ENCODE results near the gene SORCS2.

SORCS2 gene

DNA sequence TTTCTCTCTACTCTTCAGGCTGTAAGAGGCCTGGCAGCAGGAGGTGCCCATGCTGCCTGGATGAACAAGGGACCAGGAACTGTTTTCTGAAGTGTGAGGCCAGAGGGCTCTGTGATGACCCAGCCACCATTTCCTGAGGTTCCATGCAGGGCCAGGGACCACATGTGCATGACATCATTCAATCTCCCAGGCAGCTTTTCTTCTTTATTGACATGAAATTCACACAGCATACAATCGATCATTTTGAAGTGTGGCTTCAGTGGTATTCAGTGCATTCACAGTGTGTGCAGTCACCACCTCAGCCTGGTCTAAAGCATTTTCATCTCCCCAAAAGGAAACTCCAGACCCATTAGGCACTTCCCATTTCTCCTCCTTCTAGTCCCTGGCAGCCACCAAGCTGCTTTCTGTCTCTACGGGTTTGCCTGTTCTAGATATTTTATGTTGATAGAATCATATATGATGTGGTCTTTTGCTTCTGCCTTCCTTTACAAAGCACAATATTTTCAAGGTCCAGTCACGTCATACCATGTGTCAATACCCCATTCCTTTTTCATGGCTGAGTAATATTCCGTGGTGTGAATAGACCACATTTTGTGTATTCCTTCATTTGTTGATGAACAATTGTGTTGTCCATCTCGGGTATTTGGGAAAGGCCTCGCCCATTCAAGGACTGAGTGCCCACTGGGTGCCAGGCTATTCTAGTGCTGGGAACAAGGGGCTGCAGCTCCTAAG, 149.3 kb downstream of the SORCS2 start:
- DNase-seq: no peak

DNA sequence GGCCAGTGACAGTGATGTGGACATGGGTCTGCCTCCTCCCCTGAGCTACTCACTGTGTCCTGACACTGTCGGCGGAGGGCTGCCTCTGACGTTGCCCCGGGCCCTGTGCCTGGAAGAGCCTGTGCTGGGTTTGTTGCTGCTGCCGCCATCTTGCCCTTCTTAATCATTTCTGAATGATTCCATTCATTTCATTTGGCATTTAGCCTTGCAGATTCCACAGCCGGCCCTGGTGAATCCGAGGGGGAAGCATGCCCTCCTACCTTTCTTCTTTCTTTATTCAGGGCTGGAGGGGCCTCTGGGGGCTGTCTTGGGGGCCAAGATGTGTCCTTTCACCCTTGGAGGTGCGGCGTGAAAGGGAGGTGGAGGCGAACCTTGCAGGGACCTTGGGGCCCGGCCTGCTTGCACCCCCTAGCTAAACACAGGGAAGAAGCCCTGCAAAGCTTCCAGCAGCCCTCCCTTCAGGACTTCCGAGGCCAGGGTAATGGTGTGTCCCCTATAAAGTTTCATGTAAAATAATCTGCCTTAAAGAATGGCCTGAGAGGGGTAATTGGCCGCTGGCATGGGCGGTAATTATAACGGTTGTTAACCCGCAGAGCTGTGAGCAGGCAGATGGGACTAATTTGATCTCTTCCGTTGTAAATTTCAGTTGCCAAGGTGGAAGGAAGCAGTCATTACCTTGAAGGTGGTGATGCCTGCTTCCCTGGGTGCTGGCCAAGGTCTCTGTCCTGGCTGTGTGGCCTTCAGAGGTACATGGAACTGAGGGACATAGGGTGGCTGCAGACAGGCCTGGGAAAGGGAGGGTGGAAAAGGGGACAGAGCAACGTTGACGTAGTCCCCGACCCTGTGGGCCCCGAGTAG, 150.1 kb downstream of the SORCS2 start:
- no peak for DNase-seq

DNA sequence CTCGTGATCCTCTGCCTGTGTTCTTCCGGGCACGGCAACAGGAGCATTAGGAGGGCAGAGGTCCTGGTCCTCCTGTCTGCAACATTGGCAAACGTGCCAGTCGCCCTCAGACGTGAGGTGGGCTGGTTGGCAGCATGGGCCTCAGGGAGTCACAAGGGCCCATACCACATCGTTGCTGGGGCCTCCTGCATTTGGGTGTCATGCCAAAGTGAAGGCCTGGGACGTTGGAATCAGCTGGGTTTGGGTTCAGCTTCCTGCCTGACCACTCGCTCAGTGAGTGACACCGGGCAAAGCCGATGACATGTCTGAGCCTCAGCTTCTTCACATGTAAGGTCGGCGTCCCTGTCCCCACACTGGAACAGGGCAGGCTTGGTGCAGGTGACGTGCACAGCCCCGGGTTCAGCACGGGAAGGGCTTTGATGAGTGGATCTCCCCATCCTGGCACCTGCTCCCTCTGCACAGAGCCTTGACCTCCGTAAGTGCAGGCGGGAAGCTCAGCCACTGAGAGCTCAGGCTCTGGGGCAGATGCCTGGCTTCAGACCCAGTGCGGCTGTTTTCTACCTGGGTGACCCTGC, 150.8 kb downstream of the SORCS2 start:
- no peak for DNase-seq

DNA sequence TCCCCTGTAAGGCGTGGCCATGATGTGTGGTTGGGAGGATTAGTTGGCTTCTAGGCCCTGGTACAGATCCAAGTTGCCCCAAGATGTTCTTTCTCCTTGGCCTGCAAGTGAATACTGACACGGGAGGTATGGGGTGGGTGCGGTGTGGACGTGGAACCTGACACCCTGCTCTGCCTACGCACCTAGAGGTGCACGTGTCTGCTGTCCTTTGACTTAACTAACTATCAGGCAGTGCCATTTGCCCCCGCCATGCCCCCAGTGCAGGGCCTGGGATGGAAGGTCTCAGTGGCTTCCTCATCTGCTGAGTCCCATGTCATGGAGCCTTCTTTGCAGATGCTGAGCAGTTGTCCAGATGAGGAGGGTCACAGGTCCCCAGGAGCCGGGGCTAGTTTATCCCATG, 151.6 kb downstream of the SORCS2 start:
- DNase-seq: no peak

DNA sequence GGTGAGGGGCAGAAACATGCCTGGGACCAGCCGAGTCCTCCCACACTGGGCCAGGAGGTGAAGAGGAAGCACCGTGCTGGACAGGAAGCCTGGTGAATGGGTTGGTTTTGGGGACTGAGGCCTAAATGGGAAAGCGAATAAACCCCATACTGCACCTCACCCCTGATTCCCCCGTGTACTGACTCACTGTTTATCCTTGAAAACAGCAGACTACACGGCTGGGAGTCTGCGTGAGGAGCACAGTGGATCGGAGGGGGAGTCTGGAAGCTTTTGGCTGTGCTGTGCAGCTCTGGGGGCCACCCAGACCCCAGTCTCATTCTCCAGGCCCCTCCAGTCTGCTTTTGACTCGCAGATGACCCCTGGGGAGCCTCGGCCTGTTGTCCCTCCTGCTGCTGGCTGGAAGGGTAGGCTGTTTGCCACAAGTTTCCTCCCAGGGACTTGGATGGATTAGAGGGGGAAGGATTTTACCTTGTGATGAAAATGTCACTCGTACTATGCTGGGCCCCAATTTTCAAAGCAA, 152.4 kb downstream of the SORCS2 start:
- no peak for DNase-seq

DNA sequence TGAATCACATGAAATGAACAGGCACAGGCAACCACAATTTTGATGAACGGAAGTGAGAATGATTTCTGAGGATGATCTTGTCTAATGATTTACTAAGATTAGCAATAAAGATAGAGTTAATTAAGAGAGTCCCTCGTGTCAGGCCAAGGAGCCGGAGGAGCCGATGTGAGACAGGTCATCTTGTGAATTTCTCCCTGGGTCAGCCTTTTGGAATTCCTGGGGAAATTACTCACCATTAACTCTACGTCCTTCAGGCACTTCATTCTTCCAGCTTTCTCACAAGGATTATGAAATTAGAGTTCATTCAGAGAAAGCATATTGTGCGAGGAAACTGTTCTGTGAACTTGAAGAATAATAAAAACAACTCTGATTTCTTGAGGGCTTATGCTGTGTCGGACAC, 155.6 kb downstream of the SORCS2 start:
- no peak for DNase-seq

DNA sequence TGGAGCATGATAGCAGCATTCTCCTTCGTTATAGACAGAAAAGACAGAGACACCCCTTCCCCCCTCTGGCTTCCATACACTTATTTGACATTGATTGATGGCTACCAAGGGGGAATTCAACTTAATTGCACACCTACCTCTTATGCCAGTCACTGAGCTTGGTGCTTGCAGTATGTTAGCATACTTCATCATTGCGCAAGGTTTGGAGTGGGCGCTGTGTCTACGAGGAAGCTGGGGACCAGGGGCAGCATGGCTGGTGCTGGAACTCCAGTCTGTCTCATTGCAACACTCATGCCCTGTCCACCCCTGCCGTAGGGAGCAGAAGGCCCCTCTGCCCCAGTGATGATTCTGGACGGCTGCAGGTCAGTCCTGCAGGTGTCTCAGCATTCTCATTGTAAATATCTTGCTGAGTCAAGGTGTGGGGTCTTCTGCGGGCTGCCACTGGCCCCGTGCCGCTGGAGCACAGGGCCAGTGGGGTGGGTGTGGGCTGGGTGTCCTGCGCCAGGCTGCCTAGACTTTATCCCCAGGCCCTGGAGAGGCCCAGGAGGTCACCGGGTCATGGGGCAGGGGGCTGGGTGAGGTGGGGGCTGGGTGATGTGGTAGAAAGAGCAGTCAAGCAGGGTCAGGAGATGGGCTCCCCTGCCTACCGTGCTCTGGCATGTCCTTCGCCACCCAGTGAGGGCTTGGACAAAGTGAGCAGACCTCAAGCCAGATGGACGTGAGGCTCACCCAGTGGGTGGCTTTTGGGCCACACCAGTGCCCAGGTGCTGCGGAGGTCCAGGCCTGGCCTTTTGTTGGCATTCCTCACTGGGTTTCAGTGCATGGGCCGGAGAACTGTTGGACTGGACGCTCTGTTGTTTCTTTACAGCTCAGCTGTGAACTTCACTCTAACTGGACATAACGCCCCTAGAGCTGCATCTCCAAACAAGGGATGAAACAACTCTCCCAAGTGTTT, 156.9 kb downstream of the SORCS2 start:
- no peak for DNase-seq

DNA sequence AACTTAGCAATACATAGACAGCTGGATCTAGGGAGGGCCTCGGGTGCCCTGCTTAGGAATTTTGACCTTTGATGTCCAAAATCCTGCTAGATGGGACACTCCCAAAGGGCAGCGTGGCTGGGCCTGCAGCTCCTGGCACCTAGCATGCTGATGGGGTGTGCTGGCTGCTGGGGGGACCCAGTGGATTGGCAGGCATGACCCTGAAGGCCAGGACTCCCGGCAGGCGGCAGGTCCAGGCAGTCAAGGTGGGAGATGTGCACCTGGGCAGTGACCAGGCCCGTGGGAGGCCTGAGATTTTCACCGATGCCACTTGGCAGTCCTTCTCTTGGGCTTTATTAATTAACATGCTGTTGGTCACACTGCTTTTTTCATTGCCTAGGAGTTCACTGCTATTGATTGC, 158.1 kb downstream of the SORCS2 start:
- no peak for DNase-seq

DNA sequence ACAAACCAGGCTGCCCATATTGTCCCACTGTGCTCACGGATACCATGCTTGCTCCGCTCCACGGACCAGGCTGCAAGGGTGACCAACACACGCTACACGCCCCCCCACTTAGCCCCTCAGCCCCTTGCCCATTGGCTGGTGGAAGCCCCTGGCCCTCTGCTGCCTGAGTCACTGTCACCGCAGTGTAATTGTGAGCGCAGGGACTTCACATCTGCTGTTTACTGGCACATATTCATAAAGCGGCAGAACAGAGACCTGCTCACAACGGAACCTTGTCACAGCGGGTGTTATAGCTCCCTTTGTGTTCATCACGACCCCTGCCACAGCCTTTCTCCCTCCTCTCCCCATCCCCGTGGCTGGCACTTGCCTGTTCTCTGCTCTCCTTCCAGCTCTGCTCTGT, 158.7 kb downstream of the SORCS2 start:
- no peak for DNase-seq

DNA sequence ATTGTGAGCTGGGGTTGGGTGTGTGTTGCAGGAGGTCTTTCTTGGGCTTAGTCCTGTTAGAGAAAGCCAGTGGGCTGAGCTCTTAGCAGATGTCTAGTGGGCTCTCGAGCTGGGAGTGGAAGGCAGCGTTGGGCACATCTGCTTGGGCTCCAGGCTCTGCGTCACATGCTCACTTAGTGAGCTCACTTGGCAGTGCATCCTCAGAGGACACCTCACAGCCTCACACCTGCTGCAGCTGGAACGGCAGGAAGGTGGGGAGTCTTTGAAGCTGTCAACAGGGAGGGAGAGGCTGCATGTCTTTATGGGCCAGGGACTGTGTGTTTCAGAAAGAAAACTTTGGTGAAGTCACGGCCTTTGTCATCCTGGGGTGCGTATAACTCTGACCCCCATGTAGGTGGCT, 160.1 kb downstream of the SORCS2 start:
- no peak for DNase-seq

DNA sequence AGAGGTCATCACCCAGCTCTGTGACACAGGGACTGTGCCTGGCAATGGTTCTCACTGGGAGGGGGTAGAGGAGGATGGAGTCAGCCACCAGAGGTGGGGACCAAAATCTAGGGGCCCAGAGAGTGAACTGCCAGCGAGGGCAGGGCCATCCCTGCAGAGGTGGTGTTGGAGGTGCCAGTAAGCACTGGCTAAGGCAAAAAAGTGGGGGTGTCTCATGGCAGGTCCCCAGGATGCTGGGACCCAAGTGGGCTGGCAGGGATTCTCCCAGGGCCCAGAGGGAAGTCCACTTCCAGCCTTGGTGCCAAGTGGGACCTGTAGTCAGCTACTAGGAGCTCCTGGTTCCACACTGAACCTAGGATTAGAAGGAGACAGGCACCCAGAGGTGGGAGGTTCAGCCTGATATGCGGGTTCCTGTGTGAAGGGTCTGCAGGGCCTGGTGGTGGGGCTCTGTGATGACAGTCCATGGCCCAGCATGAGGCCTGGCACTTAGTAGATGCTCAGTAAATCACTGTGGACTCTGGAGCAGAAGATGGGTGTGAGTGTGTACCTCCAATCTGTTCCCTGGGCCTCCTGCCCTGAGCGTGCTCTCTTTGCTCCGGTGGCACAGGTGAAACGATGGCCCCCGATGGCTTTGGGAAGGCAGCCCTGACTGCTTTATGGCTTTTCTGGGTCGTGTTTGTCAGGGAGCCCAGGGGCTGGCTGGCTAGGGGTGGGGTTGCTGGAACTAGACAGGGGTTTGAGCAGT, 160.9 kb downstream of the SORCS2 start:
- no peak for DNase-seq

DNA sequence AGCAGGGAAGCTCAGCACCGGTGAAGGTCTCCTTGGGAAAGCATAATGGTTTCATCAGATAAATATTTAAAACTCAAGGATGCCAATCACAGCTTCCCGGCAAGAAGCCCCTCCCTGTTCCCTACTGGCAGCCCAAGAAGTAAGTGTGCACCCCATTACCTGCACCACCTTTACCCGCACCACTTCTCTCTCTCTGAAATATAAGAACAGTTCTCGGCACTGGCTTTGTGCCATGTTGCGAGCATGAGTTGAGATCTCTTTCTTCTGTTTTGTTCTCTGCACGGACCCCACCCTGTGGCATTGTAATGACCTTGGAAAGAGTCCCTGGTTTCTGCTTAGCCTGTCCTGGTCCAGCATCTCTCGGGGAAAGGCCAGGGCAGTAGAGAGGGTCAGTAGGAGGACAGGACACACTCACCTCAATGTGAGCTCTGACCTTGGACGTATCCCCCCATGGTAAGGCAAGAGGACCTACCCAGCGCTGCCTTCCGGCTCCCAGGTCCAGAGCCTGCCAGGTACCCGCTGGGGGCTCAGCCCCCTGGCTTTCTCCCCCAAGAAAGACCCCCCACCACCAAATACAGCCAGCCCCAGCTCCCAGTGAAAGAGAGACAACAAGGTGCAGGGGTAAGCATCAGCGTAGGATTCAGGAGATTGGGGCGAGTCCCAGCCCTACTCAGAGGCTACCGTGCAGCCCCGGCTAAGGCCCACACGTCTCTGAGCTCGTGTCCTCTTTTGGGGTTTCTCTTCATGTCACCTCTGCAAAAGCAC, 161.7 kb downstream of the SORCS2 start:
- DNase-seq: no peak

DNA sequence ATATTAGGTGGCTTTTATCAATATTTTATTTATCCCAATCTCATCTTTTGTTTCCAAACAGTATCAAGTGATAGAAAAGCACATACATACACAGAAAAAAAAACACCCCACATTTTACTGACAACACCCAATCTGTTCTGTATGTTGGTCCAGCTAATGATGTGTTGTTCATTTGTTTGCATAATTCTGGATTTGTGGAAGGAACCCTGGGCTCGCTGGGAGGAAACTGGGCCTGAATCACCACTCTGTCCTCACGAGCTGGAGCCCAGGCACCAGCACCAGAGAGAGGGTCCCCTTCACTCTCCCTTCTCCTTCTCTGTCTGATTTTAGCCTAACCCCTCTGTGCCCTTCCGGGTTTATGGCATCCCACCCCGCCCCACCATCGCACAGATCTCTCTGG, 162.6 kb downstream of the SORCS2 start:
- no peak for DNase-seq

DNA sequence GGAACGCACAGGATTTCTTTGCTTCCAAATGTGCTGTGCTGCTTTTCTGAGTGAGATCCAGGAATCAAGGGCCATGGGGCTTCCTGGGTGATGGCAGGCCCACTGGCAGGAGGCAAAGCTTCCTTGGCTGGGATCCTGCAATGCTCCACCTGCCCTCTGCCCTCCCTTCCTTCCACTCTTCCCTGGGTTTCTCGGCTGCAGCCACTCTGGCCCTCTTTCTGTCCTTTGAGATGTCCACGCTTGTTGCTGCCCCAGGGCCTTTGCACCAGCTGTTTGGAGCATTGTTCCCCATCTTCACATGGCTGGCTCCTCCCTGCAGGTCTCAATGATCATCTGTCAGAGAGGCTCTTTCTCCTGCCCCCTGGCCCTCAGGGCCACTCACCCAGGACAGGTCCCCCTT, 163.5 kb downstream of the SORCS2 start:
- no peak for DNase-seq

DNA sequence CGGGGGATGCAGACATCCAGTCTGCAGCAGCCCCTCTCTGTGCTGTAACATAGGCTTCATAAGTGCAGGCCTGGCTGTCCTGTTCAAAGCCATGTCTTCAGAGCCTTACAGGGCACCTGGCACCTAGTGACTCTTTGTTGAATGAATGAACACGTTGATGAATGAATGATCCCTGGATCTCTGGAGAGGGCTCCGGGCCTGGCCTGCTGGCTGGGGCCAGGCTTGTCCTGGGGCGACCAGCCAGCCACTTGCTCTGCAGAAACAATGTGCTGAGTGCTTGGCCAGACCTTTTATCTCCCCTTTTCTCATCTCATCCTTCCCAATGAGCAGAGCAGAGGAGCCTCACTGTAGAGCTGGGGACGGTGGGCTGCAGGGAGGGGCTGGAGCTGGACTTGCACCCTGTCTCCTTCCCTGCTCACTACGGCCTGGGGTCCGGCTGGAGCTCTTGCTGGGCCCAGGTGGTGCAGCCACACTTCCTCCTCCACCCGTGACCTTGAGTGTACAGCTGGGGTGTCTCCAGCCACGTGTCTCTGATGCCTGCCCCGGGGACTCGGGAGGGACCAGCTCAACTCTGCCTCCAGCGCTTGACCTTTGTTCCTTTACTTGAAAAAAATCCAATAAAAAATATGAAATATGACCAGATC, 164.5 kb downstream of the SORCS2 start:
- no peak for DNase-seq

DNA sequence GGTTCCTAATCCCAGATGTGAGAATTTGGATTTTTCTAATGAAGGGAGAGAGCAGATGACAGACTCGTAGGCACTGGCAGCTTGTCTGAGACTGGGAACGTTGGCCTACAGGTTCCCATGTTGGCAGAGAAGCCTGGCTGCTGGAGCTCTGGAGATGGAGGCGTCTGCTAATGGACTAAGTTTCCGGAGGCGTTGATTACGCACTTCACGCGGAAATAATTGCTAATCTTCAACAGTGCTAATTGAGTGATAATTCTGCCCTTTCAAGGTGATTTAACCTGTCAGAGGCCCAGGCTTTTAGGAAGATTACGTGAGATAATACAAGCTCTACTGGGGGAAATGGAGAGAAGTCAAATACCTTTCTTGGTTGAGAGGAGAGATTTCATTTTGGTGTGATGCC, 165.0 kb downstream of the SORCS2 start:
- no peak for DNase-seq

DNA sequence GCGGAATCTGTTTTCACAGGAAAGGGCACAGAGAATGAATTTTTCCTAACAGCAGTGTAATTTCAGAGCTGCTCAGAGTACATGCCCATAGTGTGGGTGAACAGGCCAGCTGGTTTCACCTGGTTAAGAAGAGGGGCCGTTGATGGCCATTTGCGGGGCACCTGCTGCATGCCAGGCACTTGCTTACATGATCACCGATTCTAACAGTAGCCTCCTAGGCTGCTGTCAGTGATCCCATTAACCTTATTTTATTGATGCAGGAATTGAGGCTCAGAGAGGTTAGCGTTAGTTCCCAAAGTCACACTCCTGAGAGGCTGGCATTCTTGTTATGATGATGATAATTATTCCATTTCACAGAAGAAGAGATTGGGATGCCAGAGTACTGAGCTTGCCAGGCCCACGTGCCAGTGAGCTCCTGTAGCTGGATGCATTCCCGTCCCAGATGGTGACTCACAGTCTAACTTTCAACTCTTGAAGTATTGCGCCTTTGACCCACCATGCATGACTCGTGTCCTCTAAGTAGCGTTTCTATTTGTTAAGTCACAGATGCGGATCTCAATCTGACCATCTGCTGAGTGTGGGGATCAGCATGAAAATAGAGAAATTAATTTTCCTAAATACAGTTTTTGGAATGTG, 165.9 kb downstream of the SORCS2 start:
- DNase-seq: no peak

DNA sequence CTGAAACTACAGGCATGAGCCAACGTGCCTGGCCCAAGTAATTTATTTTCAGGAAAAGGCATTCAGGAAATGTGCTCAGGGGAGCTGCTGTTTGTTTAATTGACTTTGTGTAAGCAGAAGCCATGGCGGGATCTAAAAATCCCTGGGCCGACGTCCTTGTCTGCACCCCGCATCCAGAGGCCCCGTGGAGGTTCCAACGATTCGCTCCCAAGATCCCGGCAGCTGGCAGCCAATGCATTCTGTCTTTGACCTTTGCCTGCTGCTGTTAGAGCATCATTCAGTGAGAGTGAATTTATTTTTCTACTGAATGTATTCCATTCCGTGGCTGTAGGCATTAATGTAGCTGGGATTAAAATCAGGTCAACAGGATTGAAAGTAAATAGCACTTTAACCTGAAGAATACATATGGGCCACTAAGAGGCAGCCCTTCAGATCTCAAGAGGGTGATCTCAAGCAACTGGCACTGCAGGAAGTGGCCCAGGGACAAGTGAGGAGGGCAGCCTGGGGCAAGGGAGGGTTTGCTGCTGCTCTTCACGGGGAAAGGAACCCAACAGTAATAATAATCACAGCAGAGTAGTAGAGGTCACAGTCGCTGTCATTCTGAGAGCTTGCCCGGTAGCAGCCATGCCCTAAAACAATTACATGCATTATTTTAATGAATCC, 167.2 kb downstream of the SORCS2 start:
- DNase-seq: no peak

DNA sequence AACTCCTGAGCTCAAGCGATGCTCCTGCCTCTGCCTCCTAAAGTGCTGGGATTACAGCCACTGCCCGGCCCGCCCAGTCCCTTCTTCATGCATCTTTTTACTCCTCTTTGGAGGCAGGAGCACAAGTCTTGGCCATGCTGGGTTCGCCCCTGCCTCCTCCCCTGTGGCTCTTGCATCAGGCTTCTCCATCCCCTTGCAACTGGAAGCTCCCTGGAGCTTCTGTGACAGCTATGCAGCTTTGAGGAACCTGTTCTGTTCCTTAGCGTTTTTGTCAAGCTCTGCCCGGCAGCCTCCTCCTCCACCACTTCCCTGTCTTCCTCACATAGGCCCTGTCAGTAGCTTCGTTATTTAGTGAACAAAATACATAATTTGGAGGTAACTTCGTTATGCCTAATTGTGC, 168.5 kb downstream of the SORCS2 start:
- DNase-seq: no peak
